Natural killer cell (primary cell): ENCODE measurements around the gene RIOK1. TPM values are rescaled to one million over a fixed set of nuclear protein-coding genes. Genes with fewer than 3 reads are reported as not detected.

Experiments used
- ATAC-seq, 3 donors: fragments of 150-1000 bp in 2 of 3; fragments of 200-7000 bp in 1 of 3; cut with Tn5 transposase; 1 replicate in 1 of 3; 2 replicates in 2 of 3; pipeline ENCODE4 v1.10.0; 2021; ENCODE audit warnings: mild to moderate bottlenecking in 2 of 3, moderate library complexity in 2 of 3
- DNase-seq, 2 donors: peaks; one replicate each; pipeline versions ENCODE4 v3.0.0 to v3.0.0-alpha.2; 2013 to 2021; ENCODE audit warnings: mixed read lengths in 1 of 2
- H3K27ac ChIP-seq: one replicate; pipeline ENCODE4 v1.5.1; 2013; ENCODE audit warnings: mild to moderate bottlenecking, low read length
- H3K27me3 ChIP-seq: one replicate; pipeline ENCODE4 v1.6.1; 2013; ENCODE audit warnings: low read length; ENCODE audit not compliant: control insufficient read depth, insufficient read depth
- H3K36me3 ChIP-seq: one replicate; pipeline ENCODE4 v1.6.1; 2013; ENCODE audit warnings: low read length; ENCODE audit not compliant: control insufficient read depth, insufficient read depth
- H3K4me1 ChIP-seq: one replicate; pipeline ENCODE4 v1.6.1; 2013; ENCODE audit warnings: low read length; ENCODE audit not compliant: control insufficient read depth, insufficient read depth
- H3K4me3 ChIP-seq: one replicate; pipeline ENCODE4 v1.5.1; 2013; ENCODE audit warnings: low read length
- H3K9me3 ChIP-seq: one replicate; pipeline ENCODE4 v1.6.1; 2013; ENCODE audit warnings: low read length; ENCODE audit not compliant: control insufficient read depth, insufficient read depth
- H3K27ac Mint-ChIP-seq, 2 donors: one replicate each; pipeline ENCODE4 v1.8.0; 2022; ENCODE audit warnings: mild to moderate bottlenecking in 2 of 2, mixed read lengths in 2 of 2, moderate library complexity in 1 of 2
- H3K27me3 Mint-ChIP-seq, 2 donors: one replicate each; pipeline ENCODE4 v1.8.0; 2022; ENCODE audit warnings: low read depth in 2 of 2, mixed read lengths in 2 of 2
- H3K36me3 Mint-ChIP-seq: one replicate; pipeline ENCODE4 v1.8.0; 2022; ENCODE audit warnings: mixed read lengths
- H3K4me1 Mint-ChIP-seq, 2 donors: one replicate each; pipeline ENCODE4 v1.8.0; 2022; ENCODE audit warnings: mixed read lengths in 2 of 2
- H3K4me3 Mint-ChIP-seq: one replicate; pipeline ENCODE4 v1.8.0; 2022; ENCODE audit warnings: mild to moderate bottlenecking, moderate library complexity, mixed read lengths
- H3K9me3 Mint-ChIP-seq, 2 donors: one replicate each; pipeline ENCODE4 v1.8.0; 2022; ENCODE audit warnings: mixed read lengths in 2 of 2
- WGBS: methylation state at CpG from one replicate; pipeline ENCODE4 v1.1.7; 2013; ENCODE audit warnings: missing lambda C conversion rate; ENCODE audit not compliant: insufficient coverage; 5-methylcytosine and 5-hydroxymethylcytosine counted together
- intact Hi-C: fragments of 100-400 bp; cut with micrococcal nuclease; formaldehyde crosslinking; loops from one replicate; pipeline ENCODE4 v1.14.2; 2022
- total RNA-seq, 4 donors: library from RNA; stranded (reverse); fragments of 120-200 nt in 1 of 4; gene quantifications; one replicate each; pipeline versions ENCODE4 v1.2.3 to v1.2.4, GENCODE V29; 2013 to 2022
- TF ChIP-seq, protein P1 (sequence below): fragments of 200-600 bp; IDR thresholded peaks from one replicate; pipeline ENCODE4 v1.8.0; 2022; ENCODE audit warnings: antibody characterized with exemption

RIOK1 gene
- total RNA-seq, 3 donors from 2014 or later (not counting 1 experiment from before 2014, with no cell fraction given): 36.8 to 48.4 (median 38.2) TPM

DNA sequence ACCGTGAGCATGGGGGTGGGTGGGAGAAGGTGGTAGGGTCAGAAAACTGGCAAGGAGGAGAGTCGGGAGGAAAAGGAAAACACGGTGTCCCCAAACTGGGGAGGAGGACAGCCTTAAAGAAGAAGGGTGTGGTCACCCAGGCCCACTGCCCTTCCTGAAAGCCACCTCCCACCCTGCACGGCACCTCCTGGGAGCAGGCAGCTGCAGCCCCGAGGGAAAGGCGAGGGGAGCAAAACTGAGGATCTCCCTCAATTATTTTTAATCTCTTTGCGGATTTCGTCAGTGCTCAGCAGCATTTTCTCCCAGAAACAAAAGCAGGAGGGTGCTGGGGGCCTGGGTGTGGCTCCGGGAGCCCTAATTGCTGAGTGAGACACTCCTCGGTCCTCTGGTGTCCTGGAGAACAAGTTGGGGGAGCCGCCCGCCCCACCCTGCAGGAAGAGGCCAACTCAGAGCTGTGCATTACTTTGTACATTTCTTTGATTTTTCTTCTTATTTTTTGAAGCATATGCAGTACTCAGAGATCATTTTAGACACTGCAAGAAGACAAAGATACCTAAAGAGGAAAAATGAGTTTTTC is 56.4 kb downstream of the RIOK1 start:
- Histone ChIP-seq H3K36me3 (no peaks in the 10 kb centered on the region), H3K9me3 (no peaks in the 10 kb centered on the region), H3K27me3 (no peaks in the 10 kb centered on the region), H3K4me3 (no peak overlapping the region), H3K4me1 (no peaks in the 10 kb centered on the region), H3K27ac (no peak overlapping the region)
- Mint-ChIP-seq H3K9me3 (no peaks in the 10 kb centered on the region), H3K27me3 (peaks cover 0 to 5% of the 10 kb centered on the region in 2 donors), H3K4me3 (no peak overlapping the region), H3K36me3 (no peaks in the 10 kb centered on the region), H3K4me1 (no peaks in the 10 kb centered on the region), H3K27ac (no peak overlapping the region)
- DNase-seq: no peak
- intact Hi-C loops: no loop called here
- no peak for ATAC-seq
- 89% methylated on average over 12 of the region's 12 CpGs for WGBS
- TF ChIP-seq, protein P1, sequence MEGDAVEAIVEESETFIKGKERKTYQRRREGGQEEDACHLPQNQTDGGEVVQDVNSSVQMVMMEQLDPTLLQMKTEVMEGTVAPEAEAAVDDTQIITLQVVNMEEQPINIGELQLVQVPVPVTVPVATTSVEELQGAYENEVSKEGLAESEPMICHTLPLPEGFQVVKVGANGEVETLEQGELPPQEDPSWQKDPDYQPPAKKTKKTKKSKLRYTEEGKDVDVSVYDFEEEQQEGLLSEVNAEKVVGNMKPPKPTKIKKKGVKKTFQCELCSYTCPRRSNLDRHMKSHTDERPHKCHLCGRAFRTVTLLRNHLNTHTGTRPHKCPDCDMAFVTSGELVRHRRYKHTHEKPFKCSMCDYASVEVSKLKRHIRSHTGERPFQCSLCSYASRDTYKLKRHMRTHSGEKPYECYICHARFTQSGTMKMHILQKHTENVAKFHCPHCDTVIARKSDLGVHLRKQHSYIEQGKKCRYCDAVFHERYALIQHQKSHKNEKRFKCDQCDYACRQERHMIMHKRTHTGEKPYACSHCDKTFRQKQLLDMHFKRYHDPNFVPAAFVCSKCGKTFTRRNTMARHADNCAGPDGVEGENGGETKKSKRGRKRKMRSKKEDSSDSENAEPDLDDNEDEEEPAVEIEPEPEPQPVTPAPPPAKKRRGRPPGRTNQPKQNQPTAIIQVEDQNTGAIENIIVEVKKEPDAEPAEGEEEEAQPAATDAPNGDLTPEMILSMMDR: no peak

DNA sequence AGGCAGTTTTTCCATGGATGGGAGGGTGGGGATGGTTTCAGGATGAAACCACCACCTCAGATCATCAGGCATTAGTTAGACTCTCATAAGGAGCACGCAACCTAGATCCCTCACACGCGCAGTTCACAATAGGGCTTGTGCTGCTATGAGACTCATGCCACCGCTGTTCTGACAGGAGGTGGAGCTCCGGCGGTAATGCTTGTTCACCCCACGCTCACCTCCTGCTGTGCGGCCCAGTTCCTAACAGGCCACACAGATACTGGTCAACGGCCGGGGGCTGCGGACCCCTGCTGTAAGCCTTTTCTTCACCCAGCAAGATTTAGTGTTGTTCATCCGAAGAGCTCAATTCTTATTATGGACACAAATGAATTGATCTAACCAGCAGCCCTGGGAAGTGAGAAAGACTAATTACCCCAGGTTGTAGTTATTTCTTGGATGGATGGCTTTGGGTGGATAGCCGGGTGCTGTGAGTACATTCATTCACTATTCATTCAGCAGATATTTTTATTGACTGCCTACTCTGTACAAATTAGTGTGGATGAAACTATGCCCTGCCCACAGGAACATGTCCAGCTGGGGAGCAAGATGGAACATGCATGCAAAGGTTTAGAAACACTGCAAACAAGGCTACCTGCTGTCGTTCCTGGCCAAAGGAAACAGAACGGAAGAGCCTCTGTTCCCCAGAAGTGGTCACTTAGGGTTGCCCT is 57.2 kb downstream of the RIOK1 start:
- DNase-seq (no peak), ATAC-seq (no peak)
- Mint-ChIP-seq H3K9me3 (no peaks in the 10 kb centered on the region), H3K27ac (no peak overlapping the region), H3K4me1 (no peaks in the 10 kb centered on the region), H3K36me3 (no peaks in the 10 kb centered on the region), H3K27me3 (peaks cover 5 to 7% of the 10 kb centered on the region in 2 donors), H3K4me3 (no peak overlapping the region)
- intact Hi-C loops: no loop called here
- Histone ChIP-seq H3K9me3 (no peaks in the 10 kb centered on the region), H3K27me3 (no peaks in the 10 kb centered on the region), H3K36me3 (no peaks in the 10 kb centered on the region), H3K27ac (no peak overlapping the region), H3K4me3 (no peak overlapping the region), H3K4me1 (no peaks in the 10 kb centered on the region)
- WGBS: 94% methylated on average over 14 of the region's 15 CpGs
- TF ChIP-seq, protein P1: no peak

DNA sequence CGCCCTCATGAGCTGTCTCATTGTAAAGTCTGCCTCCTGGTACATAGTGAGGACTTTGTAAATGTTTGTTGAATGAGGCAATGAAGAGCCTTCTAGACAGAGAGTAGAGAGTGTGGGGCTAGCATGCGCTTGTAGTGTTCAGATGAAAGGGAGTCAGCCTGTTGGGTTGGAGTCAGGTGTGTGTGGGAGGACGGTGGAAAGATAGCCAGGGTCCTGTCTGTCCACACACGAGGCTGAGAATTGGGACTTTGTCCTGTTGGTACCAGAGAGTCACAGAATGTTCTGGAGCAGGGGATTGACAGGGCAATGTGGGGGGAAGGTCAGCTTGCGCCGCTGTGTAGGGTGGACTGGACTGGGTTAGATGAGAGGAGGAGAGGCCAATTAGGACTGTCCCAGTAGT is 58.6 kb downstream of the RIOK1 start:
- WGBS: 88% methylated on average over 6 of the region's 6 CpGs
- H3K4me3 Mint-ChIP-seq: no peak overlapping the region
- H3K9me3 Mint-ChIP-seq: no peaks in the 10 kb centered on the region
- DNase-seq (no peak), ATAC-seq (no peak)
- H3K4me3 ChIP-seq: no peak overlapping the region
- H3K4me1 Mint-ChIP-seq: no peaks in the 10 kb centered on the region
- no peaks in the 10 kb centered on the region for H3K27me3 ChIP-seq
- no peaks in the 10 kb centered on the region for H3K4me1 ChIP-seq
- no peaks in the 10 kb centered on the region for H3K9me3 ChIP-seq
- no peak overlapping the region for H3K27ac Mint-ChIP-seq
- H3K27ac ChIP-seq: no peak overlapping the region
- H3K36me3 ChIP-seq: no peaks in the 10 kb centered on the region
- H3K27me3 Mint-ChIP-seq: peaks cover 10 to 16% of the 10 kb centered on the region in 2 donors
- intact Hi-C loops: no loop called here
- no peaks in the 10 kb centered on the region for H3K36me3 Mint-ChIP-seq
- TF ChIP-seq, protein P1: no peak
